Epithelial cell of proximal tubule (primary cell): ENCODE data around the gene TMOD2. TPM values are rescaled to one million over a fixed set of nuclear protein-coding genes. Genes with fewer than 3 reads are reported as not detected.
A peak's percentile ranks its signal among the peaks of the same experiment; 100 is the strongest.

ENCODE experiments used
- DNase-seq: peaks from one replicate; pipeline ENCODE4 v3.0.0-alpha.2; 2011; ENCODE audit warnings: low read depth
- H3K4me3 ChIP-seq: 2 replicates; pipeline ENCODE4 v1.5.1; 2011; ENCODE audit warnings: low read depth, mild to moderate bottlenecking, low read length
- CTCF ChIP-seq: conservative IDR thresholded peaks from 2 replicates; pipeline ENCODE4 v1.5.1; 2012; ENCODE audit warnings: low read depth, mild to moderate bottlenecking, low read length
- total RNA-seq: library from RNA; depleted of rRNA; stranded (reverse); fragments of >200 nt; gene quantifications from 2 replicates; pipeline ENCODE4 v1.2.3, GENCODE V29; 2015

The TMOD2 gene
- total RNA-seq, 1 donor from 2014 or later, result 1.6 TPM

GRCh38 chr15:51756482-51756881 is 5.1 kb downstream of the TMOD2 start:
- H3K4me3 ChIP-seq, result no peak overlapping the region
- TF ChIP-seq CTCF, result no peak
- DNase-seq, result no peak

DNA sequence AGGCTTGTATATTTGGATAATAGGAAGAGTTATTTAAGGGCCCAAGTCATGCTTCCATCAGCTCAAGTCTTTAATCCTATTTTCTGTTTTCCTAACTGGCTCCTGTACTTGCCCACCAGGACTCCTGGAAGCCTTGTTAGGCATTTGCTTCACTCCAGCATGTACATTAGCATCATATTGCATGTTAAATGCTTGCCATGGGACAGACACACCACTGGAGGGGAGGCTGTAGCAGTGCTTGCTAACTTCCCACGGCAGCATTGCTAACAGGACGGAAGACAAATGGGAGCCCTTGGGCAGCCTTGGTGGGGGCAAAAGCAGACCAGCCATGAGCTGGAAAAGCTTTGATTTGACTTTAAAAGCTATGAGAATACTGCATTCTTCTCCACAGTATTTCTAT is 6.1 kb downstream of the TMOD2 start:
- TF ChIP-seq CTCF, result no peak
- H3K4me3 ChIP-seq, result no peak overlapping the region
- DNase-seq, result no peak

DNA sequence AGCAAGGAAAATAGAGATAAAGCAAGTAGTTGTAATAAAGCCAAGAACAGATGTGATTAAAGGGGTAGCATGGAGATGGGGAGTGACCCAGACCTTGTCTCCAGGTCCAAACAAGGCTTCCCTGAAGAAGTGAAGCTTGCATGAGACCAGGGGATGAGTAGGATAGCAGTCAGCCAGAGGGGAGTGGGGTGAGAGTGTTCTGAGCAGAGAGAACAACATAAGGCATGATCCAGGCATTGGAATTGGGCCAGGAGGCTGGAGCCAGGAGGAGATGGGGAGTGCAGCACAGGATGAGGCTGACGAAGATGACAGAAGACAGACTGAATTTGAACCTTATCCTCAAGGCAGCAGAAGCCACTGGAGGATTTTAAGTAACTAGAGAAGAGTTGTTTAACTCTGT is 7.2 kb downstream of the TMOD2 start:
- no peak for TF ChIP-seq CTCF
- H3K4me3 ChIP-seq, result no peak overlapping the region
- DNase-seq, result no peak

GRCh38 chr15:51759557-51760070 is 8.2 kb downstream of the TMOD2 start:
- no peak for DNase-seq
- peak; percentile 29 for TF ChIP-seq CTCF
- no peak overlapping the region for H3K4me3 ChIP-seq

GRCh38 chr15:51760805-51761204 is 9.4 kb downstream of the TMOD2 start:
- DNase-seq, result no peak
- no peak for TF ChIP-seq CTCF

GRCh38 chr15:51765751-51766150 is 14.4 kb downstream of the TMOD2 start:
- no peak for TF ChIP-seq CTCF
- H3K4me3 ChIP-seq, result no peak overlapping the region
- no peak for DNase-seq

More at GRCh38 chr15:51760805-51761204, 9.4 kb downstream of the TMOD2 start:
- no peak overlapping the region for H3K4me3 ChIP-seq

DNA sequence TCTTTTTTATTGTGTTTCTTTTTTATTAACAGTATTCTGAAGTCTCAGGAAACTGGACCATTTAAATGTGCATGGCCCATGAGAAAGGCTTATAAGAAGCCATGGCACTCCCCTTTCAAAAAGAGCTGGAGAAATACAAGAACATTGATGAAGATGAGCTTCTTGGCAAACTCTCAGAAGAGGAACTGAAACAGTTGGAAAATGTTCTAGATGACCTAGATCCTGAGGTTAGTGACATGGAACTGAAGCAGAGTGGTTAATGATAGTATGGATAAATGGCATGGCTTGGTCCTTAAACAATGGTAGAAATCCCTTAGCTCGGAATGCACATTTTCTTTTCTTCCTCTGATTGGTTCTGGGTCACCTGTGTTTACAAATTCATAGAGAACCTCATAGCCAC is 14.9 kb downstream of the TMOD2 start:
- DNase-seq, result no peak
- no peak overlapping the region for H3K4me3 ChIP-seq
- no peak for TF ChIP-seq CTCF
